ENCODE data around the gene ZBTB37.

Gene ZBTB37

DNA sequence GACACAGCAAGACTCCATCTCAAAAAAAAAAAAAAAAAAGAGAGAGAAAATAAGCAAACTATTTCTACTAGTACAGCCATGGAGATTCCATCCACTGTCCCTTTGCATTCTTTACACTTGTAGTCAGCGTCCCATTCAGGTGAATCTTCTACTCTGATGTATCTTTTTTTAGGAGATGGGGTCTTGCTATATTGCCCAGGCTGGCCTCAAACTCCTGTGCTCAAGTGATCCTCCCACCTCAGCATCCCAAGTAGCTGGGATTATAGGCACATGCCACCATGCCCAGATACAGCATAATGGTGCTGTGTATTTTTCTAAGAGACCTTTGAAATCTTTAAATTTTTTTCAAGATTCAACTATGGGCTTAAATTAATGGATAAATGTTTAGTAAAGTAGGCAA lies 35.4 kb upstream of the ZBTB37 start:
- no peaks in the 10 kb centered on the region for H3K79me2 ChIP-seq (ENCODE audit: insufficient read depth, low read length)

DNA sequence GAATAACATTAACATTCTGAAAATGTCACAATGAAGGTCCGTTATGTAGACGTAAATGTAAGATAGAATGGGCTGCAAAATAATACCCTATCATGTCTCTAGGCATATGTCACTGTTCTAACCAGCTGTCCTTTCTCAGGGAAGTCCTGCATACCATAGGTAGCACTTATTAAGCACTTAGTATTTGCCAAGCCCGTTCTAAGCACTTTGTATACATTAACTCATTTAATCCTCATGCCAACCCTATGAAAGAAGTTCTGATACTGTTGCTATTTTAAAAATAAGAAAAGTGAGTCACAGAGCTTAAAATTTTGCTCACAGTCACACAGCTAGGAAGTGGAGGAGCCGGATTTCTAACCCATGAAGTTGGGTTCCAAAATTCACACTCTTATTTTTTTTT lies 16.1 kb upstream of the ZBTB37 start:
- Histone ChIP-seq H3F3A (ENCODE audit: insufficient read depth, low read length) (no peaks in the 10 kb centered on the region), H2AFZ (ENCODE audit: low read length) (no peak overlapping the region), H4K20me1 (ENCODE audit: insufficient read depth, low read length) (no peaks in the 10 kb centered on the region), H3K4me3 (ENCODE audit: low read depth, low read length, poor library complexity, severe bottlenecking) (no peak overlapping the region), H3K9me3 (ENCODE audit: low read length) (no peaks in the 10 kb centered on the region), H3K36me3 (ENCODE audit: insufficient read depth, low read length) (peaks cover 56% of the 10 kb centered on the region), H3K27me3 (ENCODE audit: insufficient read depth, low read length) (no peaks in the 10 kb centered on the region), H3K79me2 (ENCODE audit: insufficient read depth, low read length) (no peaks in the 10 kb centered on the region), H3K4me2 (ENCODE audit: low read length) (no peak overlapping the region), H3K4me1 (ENCODE audit: insufficient read depth, low read length, severe bottlenecking) (no peaks in the 10 kb centered on the region), H3K9ac (ENCODE audit: low read length) (no peak overlapping the region), H3K27ac (ENCODE audit: low read depth, low read length, poor library complexity, severe bottlenecking) (no peak overlapping the region), H3K9me2 (ENCODE audit: low read depth, low read length) (no peaks in the 10 kb centered on the region)
- TF ChIP-seq, protein P1, sequence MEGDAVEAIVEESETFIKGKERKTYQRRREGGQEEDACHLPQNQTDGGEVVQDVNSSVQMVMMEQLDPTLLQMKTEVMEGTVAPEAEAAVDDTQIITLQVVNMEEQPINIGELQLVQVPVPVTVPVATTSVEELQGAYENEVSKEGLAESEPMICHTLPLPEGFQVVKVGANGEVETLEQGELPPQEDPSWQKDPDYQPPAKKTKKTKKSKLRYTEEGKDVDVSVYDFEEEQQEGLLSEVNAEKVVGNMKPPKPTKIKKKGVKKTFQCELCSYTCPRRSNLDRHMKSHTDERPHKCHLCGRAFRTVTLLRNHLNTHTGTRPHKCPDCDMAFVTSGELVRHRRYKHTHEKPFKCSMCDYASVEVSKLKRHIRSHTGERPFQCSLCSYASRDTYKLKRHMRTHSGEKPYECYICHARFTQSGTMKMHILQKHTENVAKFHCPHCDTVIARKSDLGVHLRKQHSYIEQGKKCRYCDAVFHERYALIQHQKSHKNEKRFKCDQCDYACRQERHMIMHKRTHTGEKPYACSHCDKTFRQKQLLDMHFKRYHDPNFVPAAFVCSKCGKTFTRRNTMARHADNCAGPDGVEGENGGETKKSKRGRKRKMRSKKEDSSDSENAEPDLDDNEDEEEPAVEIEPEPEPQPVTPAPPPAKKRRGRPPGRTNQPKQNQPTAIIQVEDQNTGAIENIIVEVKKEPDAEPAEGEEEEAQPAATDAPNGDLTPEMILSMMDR (IDR thresholded peaks at IDR 0.05; ENCODE audit: low read length) = no peak
- TF ChIP-seq EZH2 (IDR thresholded peaks at IDR 0.05; ENCODE audit: borderline replicate concordance, low read length) = no peak

More for the DNA sequence above, 35.4 kb upstream of the ZBTB37 start:
- Histone ChIP-seq H4K20me1 (ENCODE audit: insufficient read depth, low read length) (no peaks in the 10 kb centered on the region), H3K36me3 (ENCODE audit: insufficient read depth, low read length) (peaks cover 67% of the 10 kb centered on the region), H3K27me3 (ENCODE audit: insufficient read depth, low read length) (no peaks in the 10 kb centered on the region), H3K27ac (ENCODE audit: low read depth, low read length, poor library complexity, severe bottlenecking) (no peak overlapping the region), H3K4me3 (ENCODE audit: low read depth, low read length, poor library complexity, severe bottlenecking) (no peak overlapping the region), H2AFZ (ENCODE audit: low read length) (no peak overlapping the region), H3K4me1 (ENCODE audit: insufficient read depth, low read length, severe bottlenecking) (peaks cover 5% of the 10 kb centered on the region), H3K9ac (ENCODE audit: low read length) (no peak overlapping the region), H3K4me2 (ENCODE audit: low read length) (no peak overlapping the region), H3K9me3 (ENCODE audit: low read length) (no peaks in the 10 kb centered on the region), H3K9me2 (ENCODE audit: low read depth, low read length) (no peaks in the 10 kb centered on the region), H3F3A (ENCODE audit: insufficient read depth, low read length) (no peaks in the 10 kb centered on the region)
- TF ChIP-seq EZH2 (IDR thresholded peaks at IDR 0.05; ENCODE audit: borderline replicate concordance, low read length) = no peak
- TF ChIP-seq, protein P1 (IDR thresholded peaks at IDR 0.05; ENCODE audit: low read length) = no peak

DNA sequence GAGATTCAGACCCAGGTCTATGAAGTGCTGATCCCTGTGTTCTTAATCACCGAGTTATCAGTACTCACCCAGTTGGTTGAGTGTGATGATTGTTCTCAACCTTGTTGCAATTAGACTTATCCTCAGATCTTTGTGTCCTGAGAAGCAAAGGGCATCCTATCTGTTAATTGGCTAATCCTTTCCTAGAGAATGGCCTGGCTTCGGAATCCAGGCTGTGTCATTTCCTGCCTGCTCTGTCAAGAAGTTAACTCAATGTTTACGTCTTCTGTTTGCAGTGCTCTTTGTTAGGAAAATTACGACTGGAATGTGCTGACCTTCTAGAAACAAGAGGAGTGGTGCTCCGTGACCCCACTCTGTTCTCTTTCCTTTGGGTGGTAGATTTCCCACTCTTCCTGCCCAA lies 15.1 kb upstream of the ZBTB37 start:
- TF ChIP-seq, protein P1 (IDR thresholded peaks at IDR 0.05; ENCODE audit: low read length) = no peak
- no peak for TF ChIP-seq EZH2 (IDR thresholded peaks at IDR 0.05; ENCODE audit: borderline replicate concordance, low read length)

More for the DNA sequence above, 15.1 kb upstream of the ZBTB37 start:
- Histone ChIP-seq H3K4me3 (ENCODE audit: low read depth, low read length, poor library complexity, severe bottlenecking) (no peak overlapping the region), H2AFZ (ENCODE audit: low read length) (no peak overlapping the region), H3K4me2 (ENCODE audit: low read length) (no peak overlapping the region), H3K9me2 (ENCODE audit: low read depth, low read length) (no peaks in the 10 kb centered on the region), H3K27me3 (ENCODE audit: insufficient read depth, low read length) (no peaks in the 10 kb centered on the region), H3K27ac (ENCODE audit: low read depth, low read length, poor library complexity, severe bottlenecking) (no peak overlapping the region), H3K9me3 (ENCODE audit: low read length) (no peaks in the 10 kb centered on the region), H3K79me2 (ENCODE audit: insufficient read depth, low read length) (no peaks in the 10 kb centered on the region), H3K36me3 (ENCODE audit: insufficient read depth, low read length) (peaks cover 66% of the 10 kb centered on the region), H3K9ac (ENCODE audit: low read length) (no peak overlapping the region), H4K20me1 (ENCODE audit: insufficient read depth, low read length) (no peaks in the 10 kb centered on the region), H3K4me1 (ENCODE audit: insufficient read depth, low read length, severe bottlenecking) (no peaks in the 10 kb centered on the region), H3F3A (ENCODE audit: insufficient read depth, low read length) (no peaks in the 10 kb centered on the region)

All from OCI-LY1 (cell line).